HUES6 (cell line): ENCODE data around the gene APOC3.

ENCODE experiments used
- H3K27ac ChIP-seq: 2 replicates; pipeline ENCODE4 v1.7.0; 2013; ENCODE audit warnings: low read depth, mild to moderate bottlenecking, low read length, inconsistent platforms
- H3K27me3 ChIP-seq: 2 replicates; pipeline ENCODE4 v1.6.1; 2013; ENCODE audit warnings: low read length; ENCODE audit not compliant: control insufficient read depth, insufficient read depth
- H3K36me3 ChIP-seq: 2 replicates; pipeline ENCODE4 v1.6.1; 2013; ENCODE audit warnings: low read length; ENCODE audit not compliant: control insufficient read depth, insufficient read depth
- H3K4me1 ChIP-seq: 2 replicates; pipeline ENCODE4 v1.6.1; 2013; ENCODE audit warnings: low read length; ENCODE audit not compliant: control insufficient read depth, insufficient read depth
- H3K4me3 ChIP-seq: 2 replicates; pipeline ENCODE4 v1.5.1; 2013; ENCODE audit warnings: low read depth, low read length
- H3K9ac ChIP-seq: one replicate; pipeline ENCODE4 v1.6.1; 2013; ENCODE audit warnings: mild to moderate bottlenecking, low read length
- H3K9me3 ChIP-seq: 2 replicates; pipeline ENCODE4 v1.6.1; 2013; ENCODE audit warnings: low read depth, low read length; ENCODE audit not compliant: control insufficient read depth, insufficient read depth

APOC3 gene

GRCh38 chr11:116807601-116808261 lies 22.0 kb upstream of the APOC3 start:
- Histone ChIP-seq H3K4me3 (no peak overlapping the region), H3K27ac (no peak overlapping the region)

GRCh38 chr11:116808262-116809175 lies 21.2 kb upstream of the APOC3 start:
- Histone ChIP-seq H3K4me3 (no peak overlapping the region), H3K27ac (no peak overlapping the region), H3K36me3 (no peaks in the 10 kb centered on the region), H3K9me3 (no peaks in the 10 kb centered on the region), H3K4me1 (no peaks in the 10 kb centered on the region), H3K27me3 (no peaks in the 10 kb centered on the region; the same call in 1 of the 2 replicates), H3K9ac (no peak overlapping the region)

More at GRCh38 chr11:116807601-116808261, 22.0 kb upstream of the APOC3 start:
- H3K9me3 ChIP-seq: no peaks in the 10 kb centered on the region
- no peaks in the 10 kb centered on the region for H3K36me3 ChIP-seq
- no peak overlapping the region for H3K9ac ChIP-seq
- no peaks in the 10 kb centered on the region for H3K4me1 ChIP-seq
- no peaks in the 10 kb centered on the region; the same call in 1 of the 2 replicates for H3K27me3 ChIP-seq

GRCh38 chr11:116811194-116811593 lies 18.5 kb upstream of the APOC3 start:
- H3K27ac ChIP-seq: no peak overlapping the region

GRCh38 chr11:116812109-116812508 lies 17.6 kb upstream of the APOC3 start:
- Histone ChIP-seq H3K4me1 (no peaks in the 10 kb centered on the region), H3K9me3 (no peaks in the 10 kb centered on the region), H3K27ac (no peak overlapping the region), H3K4me3 (no peak overlapping the region), H3K27me3 (no peaks in the 10 kb centered on the region), H3K9ac (no peak overlapping the region), H3K36me3 (no peaks in the 10 kb centered on the region)

More at GRCh38 chr11:116811194-116811593, 18.5 kb upstream of the APOC3 start:
- Histone ChIP-seq H3K4me1 (no peaks in the 10 kb centered on the region), H3K4me3 (no peak overlapping the region), H3K27me3 (no peaks in the 10 kb centered on the region), H3K36me3 (no peaks in the 10 kb centered on the region), H3K9ac (no peak overlapping the region), H3K9me3 (no peaks in the 10 kb centered on the region)

- H3K4me1 ChIP-seq: no peaks in the 10 kb centered on the region
- no peaks in the 10 kb centered on the region for H3K36me3 ChIP-seq
- no peaks in the 10 kb centered on the region for H3K9me3 ChIP-seq
- H3K27ac ChIP-seq: no peak overlapping the region
- no peak overlapping the region for H3K4me3 ChIP-seq
- no peak overlapping the region for H3K9ac ChIP-seq
- no peaks in the 10 kb centered on the region for H3K27me3 ChIP-seq
These were observed 16.5 kb upstream of the APOC3 start for GRCh38 chr11:116813170-116813569.

GRCh38 chr11:116813781-116814471 lies 15.8 kb upstream of the APOC3 start:
- no peaks in the 10 kb centered on the region for H3K4me1 ChIP-seq
- no peaks in the 10 kb centered on the region for H3K27me3 ChIP-seq
- H3K4me3 ChIP-seq: no peak overlapping the region
- H3K9me3 ChIP-seq: no peaks in the 10 kb centered on the region
- H3K9ac ChIP-seq: no peak overlapping the region
- no peak overlapping the region for H3K27ac ChIP-seq
- H3K36me3 ChIP-seq: no peaks in the 10 kb centered on the region

GRCh38 chr11:116814502-116814901 lies 15.2 kb upstream of the APOC3 start:
- no peaks in the 10 kb centered on the region for H3K4me1 ChIP-seq

GRCh38 chr11:116819049-116819448 lies 10.7 kb upstream of the APOC3 start:
- Histone ChIP-seq H3K9me3 (no peaks in the 10 kb centered on the region), H3K27ac (no peak overlapping the region), H3K9ac (no peak overlapping the region), H3K4me1 (no peaks in the 10 kb centered on the region; the same call in 1 of the 2 replicates), H3K27me3 (no peaks in the 10 kb centered on the region; the same call in 1 of the 2 replicates), H3K4me3 (no peak overlapping the region), H3K36me3 (no peaks in the 10 kb centered on the region)

More at GRCh38 chr11:116814502-116814901, 15.2 kb upstream of the APOC3 start:
- H3K9me3 ChIP-seq: no peaks in the 10 kb centered on the region
- H3K9ac ChIP-seq: no peak overlapping the region
- H3K36me3 ChIP-seq: no peaks in the 10 kb centered on the region
- no peak overlapping the region for H3K4me3 ChIP-seq
- no peaks in the 10 kb centered on the region for H3K27me3 ChIP-seq
- H3K27ac ChIP-seq: no peak overlapping the region

GRCh38 chr11:116821050-116821918 lies 8.4 kb upstream of the APOC3 start:
- Histone ChIP-seq H3K27me3 (no peaks in the 10 kb centered on the region; the same call in 1 of the 2 replicates), H3K4me3 (no peak overlapping the region), H3K27ac (no peak overlapping the region), H3K36me3 (no peaks in the 10 kb centered on the region), H3K9ac (no peak overlapping the region), H3K4me1 (no peaks in the 10 kb centered on the region; the same call in 1 of the 2 replicates), H3K9me3 (no peaks in the 10 kb centered on the region)

- Histone ChIP-seq H3K4me3 (no peak overlapping the region), H3K4me1 (peaks cover 6% of the 10 kb centered on the region; the same call in 1 of the 2 replicates), H3K36me3 (no peaks in the 10 kb centered on the region), H3K9me3 (no peaks in the 10 kb centered on the region), H3K27me3 (no peaks in the 10 kb centered on the region; the same call in 1 of the 2 replicates), H3K27ac (no peak overlapping the region), H3K9ac (no peak overlapping the region)
These were observed 7.1 kb upstream of the APOC3 start for GRCh38 chr11:116822575-116822974.
